Lower leg skin (tissue), 3 donors: Measurements from ENCODE around the gene MAN2A1.

Experiments
- POLR2A ChIP-seq, 2 donors: fragments of 450-650 bp; IDR thresholded peaks; one replicate each; pipeline ENCODE4 v1.6.1; 2016 to 2017; ENCODE audit warnings: antibody characterized with exemption in 2 of 2, mild to moderate bottlenecking in 1 of 2, moderate library complexity in 1 of 2
- TF ChIP-seq, protein P1 (sequence below), 3 donors: fragments of 450-650 bp; IDR thresholded peaks; one replicate each; pipeline ENCODE4 v1.5.1; 2016; ENCODE audit warnings: antibody characterized with exemption in 3 of 3, mild to moderate bottlenecking in 3 of 3, moderate library complexity in 2 of 3

DNA sequence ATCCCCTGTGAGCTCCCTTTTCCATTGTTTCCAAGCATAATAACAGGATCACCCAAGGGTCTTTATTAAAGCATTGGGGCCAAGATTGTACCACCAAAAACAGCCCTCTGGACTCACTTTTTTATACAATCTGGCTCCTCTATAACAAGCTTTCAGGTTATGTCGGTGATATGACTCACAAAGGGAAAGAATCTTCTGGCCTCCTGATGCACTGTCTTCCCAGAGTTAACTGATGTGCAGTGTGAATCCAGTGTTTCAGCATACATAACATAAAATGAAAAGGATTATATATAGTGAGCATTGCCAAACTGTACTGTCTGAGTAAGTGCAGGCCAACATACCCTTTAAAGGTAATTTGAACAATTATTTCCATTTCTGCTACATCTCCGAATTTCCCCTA lies 33.9 kb upstream of the MAN2A1 start:
- TF ChIP-seq, protein P1, sequence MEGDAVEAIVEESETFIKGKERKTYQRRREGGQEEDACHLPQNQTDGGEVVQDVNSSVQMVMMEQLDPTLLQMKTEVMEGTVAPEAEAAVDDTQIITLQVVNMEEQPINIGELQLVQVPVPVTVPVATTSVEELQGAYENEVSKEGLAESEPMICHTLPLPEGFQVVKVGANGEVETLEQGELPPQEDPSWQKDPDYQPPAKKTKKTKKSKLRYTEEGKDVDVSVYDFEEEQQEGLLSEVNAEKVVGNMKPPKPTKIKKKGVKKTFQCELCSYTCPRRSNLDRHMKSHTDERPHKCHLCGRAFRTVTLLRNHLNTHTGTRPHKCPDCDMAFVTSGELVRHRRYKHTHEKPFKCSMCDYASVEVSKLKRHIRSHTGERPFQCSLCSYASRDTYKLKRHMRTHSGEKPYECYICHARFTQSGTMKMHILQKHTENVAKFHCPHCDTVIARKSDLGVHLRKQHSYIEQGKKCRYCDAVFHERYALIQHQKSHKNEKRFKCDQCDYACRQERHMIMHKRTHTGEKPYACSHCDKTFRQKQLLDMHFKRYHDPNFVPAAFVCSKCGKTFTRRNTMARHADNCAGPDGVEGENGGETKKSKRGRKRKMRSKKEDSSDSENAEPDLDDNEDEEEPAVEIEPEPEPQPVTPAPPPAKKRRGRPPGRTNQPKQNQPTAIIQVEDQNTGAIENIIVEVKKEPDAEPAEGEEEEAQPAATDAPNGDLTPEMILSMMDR (IDR thresholded peaks at IDR 0.05), result no peak
- TF ChIP-seq POLR2A (IDR thresholded peaks at IDR 0.05), result no peak
